Measurements from ENCODE around the gene FOXS1. TPM values are rescaled to one million over a fixed set of nuclear protein-coding genes. Genes with fewer than 3 reads are reported as not detected.

Gene FOXS1
- total and polyA plus RNA-seq, 2 experiments from 2014 or later = 0.26 TPM; not detected in 1

DNA sequence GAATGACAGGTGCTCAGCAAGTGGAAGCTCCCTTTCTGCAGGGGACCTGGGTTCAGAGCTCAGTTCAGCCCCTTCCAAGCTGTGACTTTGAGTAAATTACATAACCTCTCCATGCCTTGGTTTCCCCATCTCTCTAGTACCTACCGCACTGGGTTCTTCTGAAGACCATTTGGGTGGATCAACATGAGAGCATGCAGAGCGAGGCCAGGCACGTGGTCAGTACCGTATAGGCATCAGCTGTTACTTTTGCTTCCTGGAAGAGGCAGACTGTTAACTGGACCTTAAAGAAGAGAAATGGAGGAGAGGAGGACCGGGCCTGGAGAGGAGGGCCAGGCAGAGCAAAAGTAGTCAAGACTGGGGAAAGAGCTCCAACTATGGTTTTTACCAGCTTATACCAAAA, 27.9 kb downstream of the FOXS1 start:
- Histone ChIP-seq H3F3A (replicated peaks; ENCODE audit: low read depth) (0 out of 2 replicates have a peak, but pooled peaks cover 10% of the 10 kb centered on the region), H3K4me2 (no peak overlapping the region), H3K27me3 (ENCODE audit: insufficient read depth) (no peaks in the 10 kb centered on the region), H2AFZ (no peak overlapping the region), H3K4me3 (no peak overlapping the region), H3K79me2 (replicated peaks; ENCODE audit: insufficient read depth) (no peaks in the 10 kb centered on the region), H4K20me1 (replicated peaks; ENCODE audit: insufficient read depth) (peaks cover 2% of the 10 kb centered on the region), H3K4me1 (ENCODE audit: insufficient read depth) (peaks cover 13% of the 10 kb centered on the region), H3K36me3 (ENCODE audit: insufficient read depth) (no peaks in the 10 kb centered on the region), H3K9me2 (ENCODE audit: insufficient read depth) (no peaks in the 10 kb centered on the region), H3K27ac (ENCODE audit: low read depth) (no peak overlapping the region)
- no peak overlapping the region for H3K4me3 Mint-ChIP-seq
- H3K4me1 Mint-ChIP-seq = peaks cover 12% of the 10 kb centered on the region
- no peak for DNase-seq (ENCODE audit: low spot score)
- H3K27ac Mint-ChIP-seq = no peak overlapping the region
- H3K36me3 Mint-ChIP-seq (ENCODE audit: low read depth) = no peaks in the 10 kb centered on the region
- TF ChIP-seq, protein P1, sequence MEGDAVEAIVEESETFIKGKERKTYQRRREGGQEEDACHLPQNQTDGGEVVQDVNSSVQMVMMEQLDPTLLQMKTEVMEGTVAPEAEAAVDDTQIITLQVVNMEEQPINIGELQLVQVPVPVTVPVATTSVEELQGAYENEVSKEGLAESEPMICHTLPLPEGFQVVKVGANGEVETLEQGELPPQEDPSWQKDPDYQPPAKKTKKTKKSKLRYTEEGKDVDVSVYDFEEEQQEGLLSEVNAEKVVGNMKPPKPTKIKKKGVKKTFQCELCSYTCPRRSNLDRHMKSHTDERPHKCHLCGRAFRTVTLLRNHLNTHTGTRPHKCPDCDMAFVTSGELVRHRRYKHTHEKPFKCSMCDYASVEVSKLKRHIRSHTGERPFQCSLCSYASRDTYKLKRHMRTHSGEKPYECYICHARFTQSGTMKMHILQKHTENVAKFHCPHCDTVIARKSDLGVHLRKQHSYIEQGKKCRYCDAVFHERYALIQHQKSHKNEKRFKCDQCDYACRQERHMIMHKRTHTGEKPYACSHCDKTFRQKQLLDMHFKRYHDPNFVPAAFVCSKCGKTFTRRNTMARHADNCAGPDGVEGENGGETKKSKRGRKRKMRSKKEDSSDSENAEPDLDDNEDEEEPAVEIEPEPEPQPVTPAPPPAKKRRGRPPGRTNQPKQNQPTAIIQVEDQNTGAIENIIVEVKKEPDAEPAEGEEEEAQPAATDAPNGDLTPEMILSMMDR (conservative IDR thresholded peaks at IDR 0.05; ENCODE audit: low read depth in 2 of 2) = no peak
- TF ChIP-seq JUNB (IDR thresholded peaks at IDR 0.05; ENCODE audit: unreplicated experiment) = no peak
- no peak for TF ChIP-seq STAT1 (IDR thresholded peaks at IDR 0.05; ENCODE audit: unreplicated experiment)
- no peak for TF ChIP-seq CREB1 (CRISPR knock-in tag; IDR thresholded peaks at IDR 0.05; ENCODE audit: low read depth)
- TF ChIP-seq POLR2AphosphoS5 (IDR thresholded peaks at IDR 0.05; ENCODE audit: low read depth) = no peak
- no peak for TF ChIP-seq NANOG (IDR thresholded peaks at IDR 0.05; ENCODE audit: borderline replicate concordance)
- H3K27me3 Mint-ChIP-seq (ENCODE audit: insufficient read depth, low read depth, poor library complexity) = peaks cover 7% of the 10 kb centered on the region
- no peaks in the 10 kb centered on the region for H3K9me3 Mint-ChIP-seq
- ATAC-seq = no peak

DNA sequence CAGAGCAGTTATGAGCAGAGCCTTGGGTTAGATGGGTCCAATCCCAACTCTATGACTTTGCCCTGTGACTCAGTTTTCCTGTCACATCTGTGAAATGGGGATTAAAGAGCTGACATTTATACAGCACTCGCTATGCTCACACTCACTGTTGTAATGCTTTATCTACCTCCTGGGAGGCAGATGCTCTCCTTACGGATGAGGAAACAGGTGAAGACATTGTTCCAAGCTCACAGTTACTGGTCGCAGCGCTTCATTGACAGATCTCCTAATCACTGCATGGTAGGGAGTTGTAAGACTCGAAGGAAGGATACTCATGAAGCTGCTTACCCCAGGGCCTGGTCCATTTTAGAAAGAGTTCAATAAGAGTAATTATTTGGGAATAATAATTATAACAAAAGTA, 29.2 kb downstream of the FOXS1 start:
- Histone ChIP-seq H3K79me2 (replicated peaks; ENCODE audit: insufficient read depth) (no peaks in the 10 kb centered on the region), H3K4me1 (ENCODE audit: insufficient read depth) (peaks cover 8% of the 10 kb centered on the region), H2AFZ (no peak overlapping the region), H3K36me3 (ENCODE audit: insufficient read depth) (no peaks in the 10 kb centered on the region), H3F3A (replicated peaks; ENCODE audit: low read depth) (0 out of 2 replicates have a peak, but pooled peaks cover 6% of the 10 kb centered on the region), H3K4me3 (no peak overlapping the region), H3K27ac (ENCODE audit: low read depth) (no peak overlapping the region), H3K9me2 (ENCODE audit: insufficient read depth) (no peaks in the 10 kb centered on the region), H3K4me2 (no peak overlapping the region), H4K20me1 (replicated peaks; ENCODE audit: insufficient read depth) (peaks cover 7% of the 10 kb centered on the region), H3K27me3 (ENCODE audit: insufficient read depth) (no peaks in the 10 kb centered on the region)
- Mint-ChIP-seq H3K36me3 (ENCODE audit: low read depth) (no peaks in the 10 kb centered on the region), H3K9me3 (no peaks in the 10 kb centered on the region), H3K4me3 (no peak overlapping the region; the same call in 2 of the 3 replicates), H3K27me3 (ENCODE audit: insufficient read depth, low read depth, poor library complexity) (peaks cover 9% of the 10 kb centered on the region), H3K4me1 (peaks cover 9% of the 10 kb centered on the region), H3K27ac (no peak overlapping the region)
- no peak for ATAC-seq
- DNase-seq (ENCODE audit: low spot score) = no peak
- TF ChIP-seq, protein P2, sequence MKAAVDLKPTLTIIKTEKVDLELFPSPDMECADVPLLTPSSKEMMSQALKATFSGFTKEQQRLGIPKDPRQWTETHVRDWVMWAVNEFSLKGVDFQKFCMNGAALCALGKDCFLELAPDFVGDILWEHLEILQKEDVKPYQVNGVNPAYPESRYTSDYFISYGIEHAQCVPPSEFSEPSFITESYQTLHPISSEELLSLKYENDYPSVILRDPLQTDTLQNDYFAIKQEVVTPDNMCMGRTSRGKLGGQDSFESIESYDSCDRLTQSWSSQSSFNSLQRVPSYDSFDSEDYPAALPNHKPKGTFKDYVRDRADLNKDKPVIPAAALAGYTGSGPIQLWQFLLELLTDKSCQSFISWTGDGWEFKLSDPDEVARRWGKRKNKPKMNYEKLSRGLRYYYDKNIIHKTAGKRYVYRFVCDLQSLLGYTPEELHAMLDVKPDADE (IDR thresholded peaks at IDR 0.05) = no peak
- no peak for TF ChIP-seq CREB1 (CRISPR knock-in tag; IDR thresholded peaks at IDR 0.05; ENCODE audit: low read depth)
- TF ChIP-seq, protein P3, sequence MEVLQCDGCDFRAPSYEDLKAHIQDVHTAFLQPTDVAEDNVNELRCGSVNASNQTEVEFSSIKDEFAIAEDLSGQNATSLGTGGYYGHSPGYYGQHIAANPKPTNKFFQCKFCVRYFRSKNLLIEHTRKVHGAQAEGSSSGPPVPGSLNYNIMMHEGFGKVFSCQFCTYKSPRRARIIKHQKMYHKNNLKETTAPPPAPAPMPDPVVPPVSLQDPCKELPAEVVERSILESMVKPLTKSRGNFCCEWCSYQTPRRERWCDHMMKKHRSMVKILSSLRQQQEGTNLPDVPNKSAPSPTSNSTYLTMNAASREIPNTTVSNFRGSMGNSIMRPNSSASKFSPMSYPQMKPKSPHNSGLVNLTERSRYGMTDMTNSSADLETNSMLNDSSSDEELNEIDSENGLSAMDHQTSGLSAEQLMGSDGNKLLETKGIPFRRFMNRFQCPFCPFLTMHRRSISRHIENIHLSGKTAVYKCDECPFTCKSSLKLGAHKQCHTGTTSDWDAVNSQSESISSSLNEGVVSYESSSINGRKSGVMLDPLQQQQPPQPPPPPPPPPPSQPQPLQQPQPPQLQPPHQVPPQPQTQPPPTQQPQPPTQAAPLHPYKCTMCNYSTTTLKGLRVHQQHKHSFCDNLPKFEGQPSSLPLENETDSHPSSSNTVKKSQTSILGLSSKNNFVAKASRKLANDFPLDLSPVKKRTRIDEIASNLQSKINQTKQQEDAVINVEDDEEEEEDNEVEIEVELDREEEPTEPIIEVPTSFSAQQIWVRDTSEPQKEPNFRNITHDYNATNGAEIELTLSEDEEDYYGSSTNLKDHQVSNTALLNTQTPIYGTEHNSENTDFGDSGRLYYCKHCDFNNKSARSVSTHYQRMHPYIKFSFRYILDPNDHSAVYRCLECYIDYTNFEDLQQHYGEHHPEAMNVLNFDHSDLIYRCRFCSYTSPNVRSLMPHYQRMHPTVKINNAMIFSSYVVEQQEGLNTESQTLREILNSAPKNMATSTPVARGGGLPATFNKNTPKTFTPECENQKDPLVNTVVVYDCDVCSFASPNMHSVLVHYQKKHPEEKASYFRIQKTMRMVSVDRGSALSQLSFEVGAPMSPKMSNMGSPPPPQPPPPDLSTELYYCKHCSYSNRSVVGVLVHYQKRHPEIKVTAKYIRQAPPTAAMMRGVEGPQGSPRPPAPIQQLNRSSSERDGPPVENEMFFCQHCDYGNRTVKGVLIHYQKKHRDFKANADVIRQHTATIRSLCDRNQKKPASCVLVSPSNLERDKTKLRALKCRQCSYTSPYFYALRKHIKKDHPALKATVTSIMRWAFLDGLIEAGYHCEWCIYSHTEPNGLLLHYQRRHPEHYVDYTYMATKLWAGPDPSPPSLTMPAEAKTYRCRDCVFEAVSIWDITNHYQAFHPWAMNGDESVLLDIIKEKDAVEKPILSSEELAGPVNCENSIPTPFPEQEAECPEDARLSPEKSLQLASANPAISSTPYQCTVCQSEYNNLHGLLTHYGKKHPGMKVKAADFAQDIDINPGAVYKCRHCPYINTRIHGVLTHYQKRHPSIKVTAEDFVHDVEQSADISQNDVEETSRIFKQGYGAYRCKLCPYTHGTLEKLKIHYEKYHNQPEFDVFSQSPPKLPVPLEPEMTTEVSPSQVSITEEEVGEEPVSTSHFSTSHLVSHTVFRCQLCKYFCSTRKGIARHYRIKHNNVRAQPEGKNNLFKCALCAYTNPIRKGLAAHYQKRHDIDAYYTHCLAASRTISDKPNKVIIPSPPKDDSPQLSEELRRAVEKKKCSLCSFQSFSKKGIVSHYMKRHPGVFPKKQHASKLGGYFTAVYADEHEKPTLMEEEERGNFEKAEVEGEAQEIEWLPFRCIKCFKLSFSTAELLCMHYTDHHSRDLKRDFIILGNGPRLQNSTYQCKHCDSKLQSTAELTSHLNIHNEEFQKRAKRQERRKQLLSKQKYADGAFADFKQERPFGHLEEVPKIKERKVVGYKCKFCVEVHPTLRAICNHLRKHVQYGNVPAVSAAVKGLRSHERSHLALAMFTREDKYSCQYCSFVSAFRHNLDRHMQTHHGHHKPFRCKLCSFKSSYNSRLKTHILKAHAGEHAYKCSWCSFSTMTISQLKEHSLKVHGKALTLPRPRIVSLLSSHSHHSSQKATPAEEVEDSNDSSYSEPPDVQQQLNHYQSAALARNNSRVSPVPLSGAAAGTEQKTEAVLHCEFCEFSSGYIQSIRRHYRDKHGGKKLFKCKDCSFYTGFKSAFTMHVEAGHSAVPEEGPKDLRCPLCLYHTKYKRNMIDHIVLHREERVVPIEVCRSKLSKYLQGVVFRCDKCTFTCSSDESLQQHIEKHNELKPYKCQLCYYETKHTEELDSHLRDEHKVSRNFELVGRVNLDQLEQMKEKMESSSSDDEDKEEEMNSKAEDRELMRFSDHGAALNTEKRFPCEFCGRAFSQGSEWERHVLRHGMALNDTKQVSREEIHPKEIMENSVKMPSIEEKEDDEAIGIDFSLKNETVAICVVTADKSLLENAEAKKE (CRISPR knock-in tag; IDR thresholded peaks at IDR 0.05) = no peak
- TF ChIP-seq JUNB (IDR thresholded peaks at IDR 0.05; ENCODE audit: unreplicated experiment) = no peak
- TF ChIP-seq, protein P1 (conservative IDR thresholded peaks at IDR 0.05; ENCODE audit: low read depth in 2 of 2) = no peak
- no peak for TF ChIP-seq POLR2AphosphoS5 (IDR thresholded peaks at IDR 0.05; ENCODE audit: low read depth)
- TF ChIP-seq ZNF114 (CRISPR knock-in tag; IDR thresholded peaks at IDR 0.05) = no peak
- no peak for TF ChIP-seq NANOG (IDR thresholded peaks at IDR 0.05; ENCODE audit: borderline replicate concordance)
- no peak for TF ChIP-seq EZH2phosphoT487 (IDR thresholded peaks at IDR 0.05; ENCODE audit: unreplicated experiment)
